Cortex of kidney (tissue), 1 donor: ENCODE measurements around the gene GRPR.

ENCODE experiments used
- DNase-seq: peaks from one replicate; lab custom pipeline; 2025; lab: John Stamatoyannopoulos, UW

Gene GRPR

GRCh38 chrX:16123222-16123786, at the start of gene GRPR:
TSS of gene GRPR (plus strand) at chrX:16123565. CDS start at chrX:16123954, 389 bp downstream.
- no peak for DNase-seq

GRCh38 chrX:16075087-16075486, 48.3 kb upstream of the GRPR start:
- DNase-seq = no peak

- no peak for DNase-seq
Observed at GRCh38 chrX:16076834-16077233, 46.5 kb upstream of the GRPR start.

- DNase-seq = no peak
Observed at GRCh38 chrX:16077811-16078210, 45.6 kb upstream of the GRPR start.

- DNase-seq = no peak
Observed at GRCh38 chrX:16081357-16081756, 42.0 kb upstream of the GRPR start.

- no peak for DNase-seq
Observed at GRCh38 chrX:16082470-16083085, 40.8 kb upstream of the GRPR start.

- DNase-seq = no peak
Observed at GRCh38 chrX:16087076-16087475, 36.3 kb upstream of the GRPR start.

- no peak for DNase-seq
Observed at GRCh38 chrX:16089086-16089485, 34.3 kb upstream of the GRPR start.

GRCh38 chrX:16096141-16096540, 27.2 kb upstream of the GRPR start:
- DNase-seq = no peak

- no peak for DNase-seq
Observed at GRCh38 chrX:16100673-16101072, 22.7 kb upstream of the GRPR start.

- DNase-seq = no peak
Observed at GRCh38 chrX:16101581-16101980, 21.8 kb upstream of the GRPR start.

- no peak for DNase-seq
Observed at GRCh38 chrX:16103625-16104024, 19.7 kb upstream of the GRPR start.

- DNase-seq = no peak
Observed at GRCh38 chrX:16112428-16112827, 10.9 kb upstream of the GRPR start.

GRCh38 chrX:16113978-16114565, 9.3 kb upstream of the GRPR start:
- DNase-seq = no peak

GRCh38 chrX:16114611-16115010, 8.8 kb upstream of the GRPR start:
- no peak for DNase-seq

- no peak for DNase-seq
Observed at GRCh38 chrX:16119353-16120220, 3.8 kb upstream of the GRPR start.

GRCh38 chrX:16120431-16120830, 2.9 kb upstream of the GRPR start:
- DNase-seq = no peak

GRCh38 chrX:16124201-16124600, 836 bp downstream of the GRPR start:
- no peak for DNase-seq

GRCh38 chrX:16125520-16126149, 2.3 kb downstream of the GRPR start:
- no peak for DNase-seq

GRCh38 chrX:16130707-16131106, 7.3 kb downstream of the GRPR start:
- no peak for DNase-seq

- DNase-seq = no peak
Observed at GRCh38 chrX:16134936-16135335, 11.6 kb downstream of the GRPR start.

GRCh38 chrX:16136080-16136479, 12.7 kb downstream of the GRPR start:
- DNase-seq = no peak
